DND-41 (cell line): Measurements from ENCODE around the gene EXOSC1.

ENCODE experiments used
- ATAC-seq: fragments of 200-7000 bp; cut with Tn5 transposase; 3 replicates; pipeline ENCODE4 v1.9.1; 2021; ENCODE audit warnings: low read depth; ENCODE audit not compliant: insufficient read depth
- DNase-seq: peaks from one replicate; pipeline ENCODE4 v3.0.0-alpha.2; 2020
- H2AFZ ChIP-seq: 2 replicates; pipeline ENCODE4 v1.6.0; 2012; ENCODE audit warnings: low read depth, low read length
- H3K27ac ChIP-seq: 2 replicates; pipeline ENCODE4 v1.5.1; 2012; ENCODE audit warnings: low read length, inconsistent platforms
- H3K27me3 ChIP-seq: fragments of 200-600 bp; sonication (generic); 2 replicates; pipeline ENCODE4 v1.6.0; 2012; ENCODE audit warnings: low read length, mild to moderate bottlenecking, inconsistent platforms; ENCODE audit not compliant: insufficient read depth, poor library complexity
- H3K36me3 ChIP-seq: 2 replicates; pipeline ENCODE4 v1.5.1; 2012; ENCODE audit warnings: low read length, inconsistent platforms; ENCODE audit not compliant: insufficient read depth
- H3K4me1 ChIP-seq: 2 replicates; pipeline ENCODE4 v1.5.1; 2012; ENCODE audit warnings: mild to moderate bottlenecking, low read length; ENCODE audit not compliant: insufficient read depth
- H3K4me2 ChIP-seq: 2 replicates; pipeline ENCODE4 v1.6.0; 2012; ENCODE audit warnings: mild to moderate bottlenecking, moderate library complexity, low read length, inconsistent platforms; ENCODE audit not compliant: insufficient read depth
- H3K4me3 ChIP-seq, 2 experiments: fragments of 200-600 bp in 1 of 2; shearing (Covaris generic) in 1 of 2; 2 replicates each; pipeline ENCODE4 v1.5.1; 2012 to 2016; ENCODE audit warnings: inconsistent platforms in 2 of 2, low read length in 2 of 2, mild to moderate bottlenecking in 2 of 2, low read depth in 1 of 2, moderate library complexity in 1 of 2
- H3K79me2 ChIP-seq: 2 replicates; pipeline ENCODE4 v1.6.0; 2012; ENCODE audit warnings: low read length, inconsistent platforms; ENCODE audit not compliant: insufficient read depth
- H3K9ac ChIP-seq: 2 replicates; pipeline ENCODE4 v1.6.0; 2012; ENCODE audit warnings: low read depth, mild to moderate bottlenecking, inconsistent platforms, low read length, moderate library complexity
- H3K9me3 ChIP-seq: 2 replicates; pipeline ENCODE4 v1.5.1; 2012; ENCODE audit warnings: low read length, moderate library complexity, mild to moderate bottlenecking, inconsistent platforms; ENCODE audit not compliant: insufficient read depth, severe bottlenecking
- H4K20me1 ChIP-seq: 2 replicates; pipeline ENCODE4 v1.6.0; 2012; ENCODE audit warnings: low read length; ENCODE audit not compliant: insufficient read depth
- CTCF ChIP-seq: IDR thresholded peaks from 2 replicates; pipeline ENCODE4 v1.5.1; 2012; ENCODE audit warnings: borderline replicate concordance, low read length, moderate library complexity, mild to moderate bottlenecking; ENCODE audit not compliant: poor library complexity, severe bottlenecking; ENCODE audit errors: extremely low read depth
- EZH2 ChIP-seq: IDR thresholded peaks from 3 replicates; pipeline ENCODE4 v1.6.1; 2012; ENCODE audit warnings: borderline replicate concordance, low read depth, mild to moderate bottlenecking, moderate library complexity, low read length, inconsistent platforms; ENCODE audit not compliant: severe bottlenecking

The EXOSC1 gene

GRCh38 chr10:97388152-97388551, 57.7 kb downstream of the EXOSC1 start:
- H3K4me3 ChIP-seq: no peak overlapping the region
- no peak overlapping the region for H2AFZ ChIP-seq
- no peak overlapping the region for H3K4me2 ChIP-seq
- ATAC-seq (no peak), DNase-seq (no peak)
- no peaks in the 10 kb centered on the region for H3K9me3 ChIP-seq
- H3K79me2 ChIP-seq: no peaks in the 10 kb centered on the region
- H3K9ac ChIP-seq: no peak overlapping the region
- TF ChIP-seq EZH2 (no peak), CTCF (no peak)
- no peak overlapping the region for H3K27ac ChIP-seq
- H4K20me1 ChIP-seq: no peaks in the 10 kb centered on the region
- H3K27me3 ChIP-seq: no peaks in the 10 kb centered on the region
- H3K4me1 ChIP-seq: no peaks in the 10 kb centered on the region
- peaks cover 64% of the 10 kb centered on the region for H3K36me3 ChIP-seq
